Memory B cell (primary cell): ENCODE measurements around the gene CHD5.
A peak's percentile ranks its signal among the peaks of the same experiment; 100 is the strongest.

Source experiments
- ATAC-seq: fragments of 150-1000 bp; cut with Tn5 transposase; 2 replicates; pipeline ENCODE4 v1.10.0; 2021; ENCODE audit warnings: low read depth, mild to moderate bottlenecking, moderate library complexity
- DNase-seq, 2 donors: peaks; one replicate each; pipeline ENCODE4 v3.0.0; 2022; ENCODE audit warnings: low spot score in 2 of 2
- H3K27ac Mint-ChIP-seq: one replicate; pipeline ENCODE4 v1.8.0; 2022; ENCODE audit warnings: mild to moderate bottlenecking, moderate library complexity, mixed read lengths
- H3K27me3 Mint-ChIP-seq: one replicate; pipeline ENCODE4 v1.8.0; 2022; ENCODE audit warnings: mixed read lengths
- H3K36me3 Mint-ChIP-seq: one replicate; pipeline ENCODE4 v1.8.0; 2022; ENCODE audit warnings: mild to moderate bottlenecking, mixed read lengths
- H3K4me1 Mint-ChIP-seq: one replicate; pipeline ENCODE4 v1.8.0; 2022; ENCODE audit warnings: mixed read lengths
- H3K4me3 Mint-ChIP-seq: one replicate; pipeline ENCODE4 v1.8.0; 2022; ENCODE audit warnings: mild to moderate bottlenecking, moderate library complexity, mixed read lengths
- H3K9me3 Mint-ChIP-seq: one replicate; pipeline ENCODE4 v1.8.0; 2022; ENCODE audit warnings: mixed read lengths

Gene CHD5

GRCh38 chr1:6185635-6186382 lies 5.7 kb upstream of the CHD5 start:
- peaks cover 21% of the 10 kb centered on the region for H3K36me3 Mint-ChIP-seq
- DNase-seq (no peak), ATAC-seq (no peak)
- peaks cover 20% of the 10 kb centered on the region for H3K4me1 Mint-ChIP-seq
- H3K27me3 Mint-ChIP-seq, result peaks cover 4% of the 10 kb centered on the region
- no peaks in the 10 kb centered on the region for H3K9me3 Mint-ChIP-seq
- no peak overlapping the region for H3K27ac Mint-ChIP-seq
- no peak overlapping the region for H3K4me3 Mint-ChIP-seq

GRCh38 chr1:6185151-6185550 lies 5.0 kb upstream of the CHD5 start:
- ATAC-seq (no peak), DNase-seq (no peak)
- H3K27me3 Mint-ChIP-seq, result peaks cover 4% of the 10 kb centered on the region
- peaks cover 20% of the 10 kb centered on the region for H3K36me3 Mint-ChIP-seq
- peaks cover 19% of the 10 kb centered on the region for H3K4me1 Mint-ChIP-seq
- no peak overlapping the region for H3K27ac Mint-ChIP-seq
- no peaks in the 10 kb centered on the region for H3K9me3 Mint-ChIP-seq
- no peak overlapping the region for H3K4me3 Mint-ChIP-seq

- peaks cover 17% of the 10 kb centered on the region for H3K4me1 Mint-ChIP-seq
- no peaks in the 10 kb centered on the region for H3K9me3 Mint-ChIP-seq
- peaks cover 4% of the 10 kb centered on the region for H3K27me3 Mint-ChIP-seq
- ATAC-seq, result no peak
- DNase-seq, result no peak
- H3K27ac Mint-ChIP-seq, result no peak overlapping the region
- H3K36me3 Mint-ChIP-seq, result peaks cover 17% of the 10 kb centered on the region
- no peak overlapping the region for H3K4me3 Mint-ChIP-seq
Measured at GRCh38 chr1:6184083-6184783, 4.1 kb upstream of the CHD5 start.

GRCh38 chr1:6183520-6183989 lies 3.4 kb upstream of the CHD5 start:
- Mint-ChIP-seq H3K4me3 (no peak overlapping the region), H3K4me1 (peaks cover 16% of the 10 kb centered on the region), H3K27ac (no peak overlapping the region), H3K9me3 (no peaks in the 10 kb centered on the region), H3K36me3 (peaks cover 12% of the 10 kb centered on the region), H3K27me3 (peaks cover 6% of the 10 kb centered on the region)
- ATAC-seq, result no peak
- DNase-seq, result no peak

- DNase-seq (no peak), ATAC-seq (no peak)
- Mint-ChIP-seq H3K27ac (no peak overlapping the region), H3K36me3 (peaks cover 10% of the 10 kb centered on the region), H3K9me3 (no peaks in the 10 kb centered on the region), H3K27me3 (peaks cover 12% of the 10 kb centered on the region), H3K4me3 (peak overlapping the region; percentile 60), H3K4me1 (peaks cover 14% of the 10 kb centered on the region)
Measured at GRCh38 chr1:6181347-6181770, 1.2 kb upstream of the CHD5 start.

GRCh38 chr1:6180707-6181311 lies 688 bp upstream of the CHD5 start:
- H3K4me1 Mint-ChIP-seq, result peaks cover 13% of the 10 kb centered on the region
- peaks cover 12% of the 10 kb centered on the region for H3K27me3 Mint-ChIP-seq
- no peak for DNase-seq
- peak; percentile 48 for ATAC-seq
- peaks cover 7% of the 10 kb centered on the region for H3K36me3 Mint-ChIP-seq
- no peaks in the 10 kb centered on the region for H3K9me3 Mint-ChIP-seq
- H3K4me3 Mint-ChIP-seq, result peak overlapping the region; percentile 60
- no peak overlapping the region for H3K27ac Mint-ChIP-seq

- H3K4me1 Mint-ChIP-seq, result peaks cover 11% of the 10 kb centered on the region
- peaks cover 12% of the 10 kb centered on the region for H3K27me3 Mint-ChIP-seq
- ATAC-seq (no peak), DNase-seq (no peak)
- no peaks in the 10 kb centered on the region for H3K9me3 Mint-ChIP-seq
- H3K4me3 Mint-ChIP-seq, result no peak overlapping the region
- H3K36me3 Mint-ChIP-seq, result peaks cover 5% of the 10 kb centered on the region
- H3K27ac Mint-ChIP-seq, result no peak overlapping the region
Measured at GRCh38 chr1:6179564-6180175, 451 bp downstream of the CHD5 start.

GRCh38 chr1:6178751-6179563 lies 1.2 kb downstream of the CHD5 start:
- Mint-ChIP-seq H3K36me3 (no peaks in the 10 kb centered on the region), H3K9me3 (no peaks in the 10 kb centered on the region), H3K4me3 (peak overlapping the region; percentile 67), H3K4me1 (peaks cover 11% of the 10 kb centered on the region), H3K27ac (no peak overlapping the region), H3K27me3 (peaks cover 12% of the 10 kb centered on the region)
- DNase-seq (no peak), ATAC-seq (no peak)

- H3K27ac Mint-ChIP-seq, result no peak overlapping the region
- H3K27me3 Mint-ChIP-seq, result peaks cover 11% of the 10 kb centered on the region
- H3K4me3 Mint-ChIP-seq, result peak overlapping the region; percentile 18
- DNase-seq (no peak), ATAC-seq (no peak)
- no peaks in the 10 kb centered on the region for H3K36me3 Mint-ChIP-seq
- H3K9me3 Mint-ChIP-seq, result no peaks in the 10 kb centered on the region
- H3K4me1 Mint-ChIP-seq, result peaks cover 11% of the 10 kb centered on the region
Measured at GRCh38 chr1:6177681-6178380, 2.3 kb downstream of the CHD5 start.

GRCh38 chr1:6176779-6177178 lies 3.3 kb downstream of the CHD5 start:
- ATAC-seq, result no peak
- no peak overlapping the region for H3K4me3 Mint-ChIP-seq
- H3K36me3 Mint-ChIP-seq, result no peaks in the 10 kb centered on the region
- H3K27me3 Mint-ChIP-seq, result peaks cover 11% of the 10 kb centered on the region
- H3K9me3 Mint-ChIP-seq, result no peaks in the 10 kb centered on the region
- DNase-seq, result no peak
- peaks cover 11% of the 10 kb centered on the region for H3K4me1 Mint-ChIP-seq
- no peak overlapping the region for H3K27ac Mint-ChIP-seq

GRCh38 chr1:6175411-6175828 lies 4.7 kb downstream of the CHD5 start:
- Mint-ChIP-seq H3K4me3 (no peak overlapping the region), H3K36me3 (no peaks in the 10 kb centered on the region), H3K27ac (no peak overlapping the region), H3K9me3 (no peaks in the 10 kb centered on the region), H3K27me3 (peaks cover 12% of the 10 kb centered on the region), H3K4me1 (peaks cover 2% of the 10 kb centered on the region)
- DNase-seq, result no peak
- no peak for ATAC-seq

GRCh38 chr1:6174621-6175410 lies 5.3 kb downstream of the CHD5 start:
- Mint-ChIP-seq H3K36me3 (no peaks in the 10 kb centered on the region), H3K4me3 (no peak overlapping the region), H3K9me3 (no peaks in the 10 kb centered on the region), H3K27ac (no peak overlapping the region), H3K27me3 (peaks cover 12% of the 10 kb centered on the region), H3K4me1 (peaks cover 2% of the 10 kb centered on the region)
- no peak for DNase-seq
- ATAC-seq, result no peak
